HuH-7.5 (cell line): Measurements from ENCODE around the gene OFD1.

Experiments
- DNase-seq: peaks from one replicate; pipeline ENCODE4 v3.0.0; 2011; ENCODE audit warnings: low spot score

OFD1 gene

GRCh38 chrX:13755254-13755653, 20.7 kb downstream of the OFD1 start:
- DNase-seq = no peak

- DNase-seq = no peak
Measured at GRCh38 chrX:13756381-13756780, 21.8 kb downstream of the OFD1 start.

GRCh38 chrX:13759152-13759718, 24.7 kb downstream of the OFD1 start:
- no peak for DNase-seq

GRCh38 chrX:13760426-13760825, 25.9 kb downstream of the OFD1 start:
- DNase-seq = no peak

GRCh38 chrX:13761606-13762414, 27.3 kb downstream of the OFD1 start:
- no peak for DNase-seq

GRCh38 chrX:13763489-13763888, 28.9 kb downstream of the OFD1 start:
- DNase-seq = no peak

- DNase-seq = no peak
Measured at GRCh38 chrX:13764281-13764680, 29.7 kb downstream of the OFD1 start.

- DNase-seq = no peak
Measured at GRCh38 chrX:13764765-13765164, 30.2 kb downstream of the OFD1 start.

GRCh38 chrX:13768939-13769338, 34.4 kb downstream of the OFD1 start:
- DNase-seq = no peak

GRCh38 chrX:13770013-13770535, 35.5 kb downstream of the OFD1 start:
- DNase-seq = no peak

- no peak for DNase-seq
Measured at GRCh38 chrX:13774696-13775095, 40.1 kb downstream of the OFD1 start.

- DNase-seq = no peak
Measured at GRCh38 chrX:13775837-13776236, 41.3 kb downstream of the OFD1 start.

GRCh38 chrX:13776387-13776786, 41.8 kb downstream of the OFD1 start:
- DNase-seq = no peak

- DNase-seq = no peak
Measured at GRCh38 chrX:13778916-13779315, 44.4 kb downstream of the OFD1 start.

- DNase-seq = no peak
Measured at GRCh38 chrX:13780868-13781427, 46.4 kb downstream of the OFD1 start.

GRCh38 chrX:13786048-13786447, 51.5 kb downstream of the OFD1 start:
- DNase-seq = no peak

- DNase-seq = no peak
Measured at GRCh38 chrX:13790206-13791131, 55.9 kb downstream of the OFD1 start.

- DNase-seq = no peak
Measured at GRCh38 chrX:13791145-13791544, 56.6 kb downstream of the OFD1 start.

- no peak for DNase-seq
Measured at GRCh38 chrX:13791559-13791958, 57.0 kb downstream of the OFD1 start.

GRCh38 chrX:13793897-13794296, 59.3 kb downstream of the OFD1 start:
- DNase-seq = no peak

GRCh38 chrX:13794417-13794816, 59.9 kb downstream of the OFD1 start:
- DNase-seq = no peak

- no peak for DNase-seq
Measured at GRCh38 chrX:13797512-13797911, 63.0 kb downstream of the OFD1 start.
